GM19240 (cell line): Measurements from ENCODE around the gene AGFG2.

ENCODE experiments used
- DNase-seq: peaks from one replicate; pipeline ENCODE4 v3.0.0; 2011; ENCODE audit warnings: low spot score; ENCODE audit not compliant: insufficient read length

The AGFG2 gene

GRCh38 chr7:100585511-100586265, 46.7 kb downstream of the AGFG2 start, which contains the start of gene LRCH4:
TSS of gene LRCH4 (minus strand) at chr7:100586129. CDS start at chr7:100586100, 29 bp downstream.
- DNase-seq = no peak

GRCh38 chr7:100586266-100587025, 47.4 kb downstream of the AGFG2 start, which contains the start of gene FBXO24:
TSS of gene FBXO24 (plus strand) at chr7:100586328. CDS start at chr7:100586626, 298 bp downstream.
- peak; percentile 99 for DNase-seq

- DNase-seq = no peak
These were observed 49.4 kb downstream of the AGFG2 start for GRCh38 chr7:100588438-100588837.

GRCh38 chr7:100589341-100589947, 50.4 kb downstream of the AGFG2 start:
- no peak for DNase-seq

GRCh38 chr7:100590077-100590737, 51.2 kb downstream of the AGFG2 start:
- no peak for DNase-seq

GRCh38 chr7:100591596-100591995, 52.6 kb downstream of the AGFG2 start:
- DNase-seq = no peak

GRCh38 chr7:100595188-100595587, 56.2 kb downstream of the AGFG2 start:
- no peak for DNase-seq

- DNase-seq = no peak
These were observed 59.4 kb downstream of the AGFG2 start for GRCh38 chr7:100598425-100598824.

- DNase-seq = no peak
These were observed 61.1 kb downstream of the AGFG2 start for GRCh38 chr7:100599911-100600729.

- no peak for DNase-seq
These were observed 61.7 kb downstream of the AGFG2 start for GRCh38 chr7:100600730-100601038.

- no peak for DNase-seq
These were observed 64.1 kb downstream of the AGFG2 start for GRCh38 chr7:100602889-100603725.

GRCh38 chr7:100603726-100604027, 64.7 kb downstream of the AGFG2 start:
- no peak for DNase-seq

- peak; percentile 72 for DNase-seq
These were observed 65.3 kb downstream of the AGFG2 start for GRCh38 chr7:100604028-100604975.

- DNase-seq = no peak
These were observed 66.2 kb downstream of the AGFG2 start for GRCh38 chr7:100604976-100605911.

GRCh38 chr7:100606313-100606712, 67.3 kb downstream of the AGFG2 start:
- no peak for DNase-seq

- no peak for DNase-seq
These were observed 68.1 kb downstream of the AGFG2 start for GRCh38 chr7:100607111-100607510.

- no peak for DNase-seq
These were observed 71.0 kb downstream of the AGFG2 start for GRCh38 chr7:100609958-100610357.
